ENCODE measurements around the gene RAB13.

The RAB13 gene

DNA sequence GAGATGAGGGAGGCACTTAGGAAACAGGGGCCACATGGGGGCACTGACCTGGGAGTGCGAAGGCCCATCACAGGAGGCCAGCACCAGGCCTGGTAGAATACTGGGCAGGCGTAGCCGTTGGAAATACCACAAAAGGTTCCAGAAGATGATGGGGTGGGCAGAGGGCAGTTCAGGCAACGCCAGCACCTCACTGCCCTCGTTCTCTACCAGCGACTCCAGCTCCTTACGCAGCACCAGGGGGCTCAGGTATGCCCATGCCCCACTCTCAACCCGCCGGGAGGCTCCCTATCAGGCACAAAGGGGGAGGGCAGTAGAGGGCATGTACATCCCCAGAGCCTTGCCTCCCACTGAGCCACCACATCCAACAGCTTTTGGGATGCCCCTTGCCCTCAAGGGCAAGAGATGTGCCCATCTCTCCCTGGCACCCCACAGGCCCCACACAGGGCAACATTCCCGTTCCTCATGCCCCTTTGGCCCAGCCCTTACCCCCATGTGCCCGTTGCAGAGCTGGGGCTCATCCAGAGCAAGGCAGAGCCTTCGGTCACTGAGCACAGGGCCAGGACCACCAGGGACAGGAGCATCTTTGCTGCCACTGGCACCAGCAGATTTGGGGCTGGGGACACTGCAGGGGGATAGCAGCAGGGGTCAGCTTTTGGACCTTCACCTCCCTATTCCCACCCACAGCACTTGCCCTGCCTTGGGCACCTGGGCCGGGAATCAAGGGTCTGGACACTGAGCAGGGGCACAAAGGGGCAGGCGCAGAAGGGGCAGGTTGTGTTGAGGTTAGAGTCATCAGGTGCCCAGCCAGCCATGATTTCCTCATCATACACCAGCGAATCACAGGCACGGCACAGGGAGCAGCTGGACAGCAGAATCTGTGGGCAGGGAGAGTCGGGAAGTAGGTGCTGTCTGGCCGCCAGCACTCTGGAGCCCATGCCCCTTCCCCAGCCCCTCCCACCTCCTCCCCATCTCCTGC is 53.7 kb downstream of the RAB13 start:
- no peak for DNase-seq
